ENCODE data around the gene HLA-DPA1.

DNA sequence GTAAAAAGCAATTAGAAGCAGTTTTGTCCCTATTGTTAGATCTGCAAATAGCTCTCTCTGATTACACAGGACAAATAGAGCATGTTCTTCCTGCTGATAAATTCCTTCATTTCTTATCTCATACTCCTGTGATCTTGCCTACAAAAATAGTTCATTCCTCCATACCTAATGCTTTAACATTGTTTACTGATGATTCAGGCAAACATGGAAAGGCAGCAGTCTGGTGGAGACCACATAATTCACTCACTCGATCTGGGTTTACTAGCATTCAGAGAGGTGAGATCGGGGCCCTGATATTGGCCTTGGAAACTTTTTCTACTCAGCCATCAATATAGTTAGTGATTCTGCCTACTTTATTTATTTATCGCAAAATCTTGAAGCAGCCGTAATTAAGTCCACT is 20.2 kb downstream of the HLA-DPA1 start:
- TF ChIP-seq, protein P1, sequence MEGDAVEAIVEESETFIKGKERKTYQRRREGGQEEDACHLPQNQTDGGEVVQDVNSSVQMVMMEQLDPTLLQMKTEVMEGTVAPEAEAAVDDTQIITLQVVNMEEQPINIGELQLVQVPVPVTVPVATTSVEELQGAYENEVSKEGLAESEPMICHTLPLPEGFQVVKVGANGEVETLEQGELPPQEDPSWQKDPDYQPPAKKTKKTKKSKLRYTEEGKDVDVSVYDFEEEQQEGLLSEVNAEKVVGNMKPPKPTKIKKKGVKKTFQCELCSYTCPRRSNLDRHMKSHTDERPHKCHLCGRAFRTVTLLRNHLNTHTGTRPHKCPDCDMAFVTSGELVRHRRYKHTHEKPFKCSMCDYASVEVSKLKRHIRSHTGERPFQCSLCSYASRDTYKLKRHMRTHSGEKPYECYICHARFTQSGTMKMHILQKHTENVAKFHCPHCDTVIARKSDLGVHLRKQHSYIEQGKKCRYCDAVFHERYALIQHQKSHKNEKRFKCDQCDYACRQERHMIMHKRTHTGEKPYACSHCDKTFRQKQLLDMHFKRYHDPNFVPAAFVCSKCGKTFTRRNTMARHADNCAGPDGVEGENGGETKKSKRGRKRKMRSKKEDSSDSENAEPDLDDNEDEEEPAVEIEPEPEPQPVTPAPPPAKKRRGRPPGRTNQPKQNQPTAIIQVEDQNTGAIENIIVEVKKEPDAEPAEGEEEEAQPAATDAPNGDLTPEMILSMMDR (IDR thresholded peaks at IDR 0.05), result no peak
- no peak for TF ChIP-seq POLR2A (IDR thresholded peaks at IDR 0.05)

All from heart left ventricle (tissue), 13 donors.